Measurements from ENCODE around the gene ARHGAP22.
"Not testable (repeated sequence)": the region's sequence is repeated elsewhere in the genome, so short reads cannot be mapped to it uniquely, and the experiment has no call there.

The ARHGAP22 gene

DNA sequence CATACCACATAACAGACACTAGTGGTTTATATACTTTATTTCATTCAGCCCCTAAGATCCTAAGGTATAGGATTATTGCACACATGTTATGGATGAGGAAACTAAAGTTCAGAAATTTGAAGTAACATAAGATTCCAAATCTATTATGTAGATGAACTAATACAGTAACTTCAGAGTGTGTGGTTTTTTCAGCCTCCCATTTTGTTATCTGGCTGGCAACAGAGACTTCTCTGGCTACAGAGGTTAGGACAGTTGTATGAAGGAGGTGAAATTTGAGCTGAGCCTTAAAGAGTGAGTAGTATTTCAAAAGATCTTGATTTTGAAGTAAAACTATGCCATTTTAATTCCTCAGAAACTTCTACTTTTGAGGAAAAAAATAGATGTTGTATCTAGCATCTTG lies 173.0 kb downstream of the ARHGAP22 start:
- Mint-ChIP-seq H3K9me3 (no peaks in the 10 kb centered on the region), H3K27me3 (ENCODE audit: low read depth, poor library complexity) (no peaks in the 10 kb centered on the region), H3K27ac (no peak overlapping the region), H3K4me3 (no peak overlapping the region), H3K36me3 (ENCODE audit: low read depth) (peaks cover 49% of the 10 kb centered on the region), H3K4me1 (peaks cover 6% of the 10 kb centered on the region)
- TF ChIP-seq, protein P1, sequence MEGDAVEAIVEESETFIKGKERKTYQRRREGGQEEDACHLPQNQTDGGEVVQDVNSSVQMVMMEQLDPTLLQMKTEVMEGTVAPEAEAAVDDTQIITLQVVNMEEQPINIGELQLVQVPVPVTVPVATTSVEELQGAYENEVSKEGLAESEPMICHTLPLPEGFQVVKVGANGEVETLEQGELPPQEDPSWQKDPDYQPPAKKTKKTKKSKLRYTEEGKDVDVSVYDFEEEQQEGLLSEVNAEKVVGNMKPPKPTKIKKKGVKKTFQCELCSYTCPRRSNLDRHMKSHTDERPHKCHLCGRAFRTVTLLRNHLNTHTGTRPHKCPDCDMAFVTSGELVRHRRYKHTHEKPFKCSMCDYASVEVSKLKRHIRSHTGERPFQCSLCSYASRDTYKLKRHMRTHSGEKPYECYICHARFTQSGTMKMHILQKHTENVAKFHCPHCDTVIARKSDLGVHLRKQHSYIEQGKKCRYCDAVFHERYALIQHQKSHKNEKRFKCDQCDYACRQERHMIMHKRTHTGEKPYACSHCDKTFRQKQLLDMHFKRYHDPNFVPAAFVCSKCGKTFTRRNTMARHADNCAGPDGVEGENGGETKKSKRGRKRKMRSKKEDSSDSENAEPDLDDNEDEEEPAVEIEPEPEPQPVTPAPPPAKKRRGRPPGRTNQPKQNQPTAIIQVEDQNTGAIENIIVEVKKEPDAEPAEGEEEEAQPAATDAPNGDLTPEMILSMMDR (IDR thresholded peaks at IDR 0.05), result no peak
- DNase-seq, result no peak

DNA sequence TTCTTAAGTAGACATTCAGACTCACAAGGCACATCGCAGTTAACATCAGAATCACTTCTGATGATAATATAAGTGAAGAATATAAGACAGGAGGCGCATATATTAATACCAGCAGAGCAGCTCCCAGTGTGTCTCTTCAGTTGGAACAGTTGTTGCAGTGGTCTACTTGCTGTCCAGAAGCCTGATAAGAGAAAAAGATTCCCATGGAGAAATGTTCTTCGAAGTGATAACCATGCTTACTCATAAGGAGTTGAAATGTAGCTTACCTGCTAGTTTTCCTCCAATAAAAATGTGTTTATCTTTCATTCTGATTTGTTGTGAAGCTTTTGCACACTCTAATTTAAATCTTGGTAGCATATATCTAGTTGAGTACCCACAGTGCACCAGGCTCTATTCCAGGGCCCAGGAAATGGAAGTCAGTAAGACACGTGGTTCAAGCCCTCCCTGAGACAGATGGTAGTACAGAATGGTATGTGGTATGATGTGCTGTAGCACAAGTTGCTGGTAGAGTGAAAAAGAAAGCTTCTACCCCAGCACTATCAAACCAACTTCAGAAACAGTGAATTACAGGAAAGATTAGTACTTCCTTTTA lies 174.4 kb downstream of the ARHGAP22 start:
- TF ChIP-seq, protein P1 (IDR thresholded peaks at IDR 0.05), result no peak
- peaks cover 55% of the 10 kb centered on the region for H3K36me3 Mint-ChIP-seq (ENCODE audit: low read depth)
- no peak for DNase-seq
- H3K4me1 Mint-ChIP-seq, result peaks cover 6% of the 10 kb centered on the region
- no peaks in the 10 kb centered on the region for H3K9me3 Mint-ChIP-seq
- H3K4me3 Mint-ChIP-seq, result no peak overlapping the region
- no peak overlapping the region for H3K27ac Mint-ChIP-seq
- no peaks in the 10 kb centered on the region for H3K27me3 Mint-ChIP-seq (ENCODE audit: low read depth, poor library complexity)

DNA sequence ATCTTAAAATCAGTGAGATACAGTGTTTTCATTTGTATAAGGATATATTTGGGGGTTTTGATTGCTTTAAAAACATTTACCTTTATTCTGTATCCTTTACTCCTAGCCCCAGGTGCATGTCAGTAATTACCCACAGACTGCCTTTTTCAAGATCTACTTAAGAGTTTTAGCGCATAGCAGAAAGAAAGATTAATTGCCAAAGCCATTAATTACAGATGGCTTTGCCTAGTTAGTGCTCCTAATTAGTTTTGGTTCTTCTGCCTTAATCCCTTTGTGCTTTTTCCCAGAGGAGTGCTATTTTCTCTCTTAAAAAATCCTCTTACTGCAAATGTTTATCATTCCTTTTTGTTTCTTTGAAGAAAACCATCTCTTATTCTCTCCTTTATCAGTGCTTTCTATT lies 175.6 kb downstream of the ARHGAP22 start:
- H3K9me3 Mint-ChIP-seq, result no peaks in the 10 kb centered on the region
- H3K27ac Mint-ChIP-seq, result no peak overlapping the region
- peaks cover 55% of the 10 kb centered on the region for H3K36me3 Mint-ChIP-seq (ENCODE audit: low read depth)
- H3K27me3 Mint-ChIP-seq (ENCODE audit: low read depth, poor library complexity), result no peaks in the 10 kb centered on the region
- TF ChIP-seq, protein P1 (IDR thresholded peaks at IDR 0.05), result no peak
- DNase-seq, result no peak
- H3K4me3 Mint-ChIP-seq, result no peak overlapping the region
- H3K4me1 Mint-ChIP-seq, result peaks cover 6% of the 10 kb centered on the region

DNA sequence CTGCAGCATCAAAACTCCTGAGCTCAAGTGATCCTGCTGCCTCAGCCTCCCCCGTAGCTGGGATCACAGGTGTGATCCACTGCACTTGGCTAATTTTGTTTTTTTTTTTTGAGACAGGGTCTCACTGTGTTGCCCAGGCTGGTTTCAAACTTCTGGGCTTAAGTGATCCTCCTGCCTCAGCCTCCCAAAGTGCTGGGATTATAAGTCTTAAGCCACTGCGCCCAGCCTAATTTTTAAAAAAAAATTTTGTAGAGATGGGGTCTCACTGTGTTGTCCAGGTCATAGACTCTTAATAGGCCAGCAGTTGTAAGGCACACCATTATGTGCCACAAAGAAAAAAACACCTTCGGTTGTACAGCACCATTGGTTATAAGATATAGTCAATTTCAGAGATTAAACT lies 176.0 kb downstream of the ARHGAP22 start:
- no peak for DNase-seq
- TF ChIP-seq, protein P1 (IDR thresholded peaks at IDR 0.05), result no peak
- no peaks in the 10 kb centered on the region for H3K27me3 Mint-ChIP-seq (ENCODE audit: low read depth, poor library complexity)
- H3K4me1 Mint-ChIP-seq, result peaks cover 6% of the 10 kb centered on the region
- no peaks in the 10 kb centered on the region for H3K9me3 Mint-ChIP-seq
- no peak overlapping the region for H3K27ac Mint-ChIP-seq
- H3K4me3 Mint-ChIP-seq, result no peak overlapping the region
- H3K36me3 Mint-ChIP-seq (ENCODE audit: low read depth), result peaks cover 55% of the 10 kb centered on the region

DNA sequence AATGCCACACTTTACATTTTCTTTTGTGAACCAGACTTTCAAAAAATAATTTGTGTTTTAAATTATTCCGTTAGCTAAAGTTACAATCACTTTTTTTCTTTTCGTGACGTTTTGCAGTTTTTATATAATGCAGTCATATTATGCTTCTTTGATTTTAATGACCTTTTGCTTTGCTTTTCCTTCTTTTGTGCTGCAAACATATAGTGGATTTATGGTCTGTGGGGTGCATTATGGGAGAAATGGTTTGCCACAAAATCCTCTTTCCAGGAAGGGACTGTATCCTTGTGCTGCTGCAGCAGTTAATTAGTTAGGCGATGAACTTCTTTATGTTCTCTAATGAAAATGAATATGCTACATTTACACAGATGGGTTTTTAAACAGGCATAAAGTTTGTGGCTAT lies 181.0 kb downstream of the ARHGAP22 start:
- Mint-ChIP-seq H3K4me1 (no peaks in the 10 kb centered on the region), H3K36me3 (ENCODE audit: low read depth) (peaks cover 39% of the 10 kb centered on the region), H3K27me3 (ENCODE audit: low read depth, poor library complexity) (no peaks in the 10 kb centered on the region)

DNA sequence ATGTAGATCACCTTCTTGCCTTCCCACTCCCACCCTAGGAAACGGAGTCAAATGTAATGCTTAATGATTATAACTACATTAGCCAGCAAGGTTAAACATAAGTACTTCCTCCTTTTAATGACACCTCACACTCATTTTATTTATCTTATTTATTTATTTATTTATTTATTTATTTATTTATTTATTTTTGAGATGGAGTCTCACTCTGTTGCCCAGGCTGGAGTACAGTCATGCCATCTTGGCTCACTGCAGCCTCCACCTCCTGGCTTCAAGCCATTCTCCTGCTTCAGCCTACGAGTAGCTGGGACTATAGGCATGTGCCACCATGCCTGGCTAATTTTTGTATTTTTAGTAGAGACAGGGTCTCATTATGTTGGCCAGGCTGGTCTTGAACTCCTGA lies 183.0 kb downstream of the ARHGAP22 start:
- H3K27me3 Mint-ChIP-seq (ENCODE audit: low read depth, poor library complexity); DNase-seq; H3K4me1 Mint-ChIP-seq; H3K27ac Mint-ChIP-seq; H3K9me3 Mint-ChIP-seq; H3K4me3 Mint-ChIP-seq: not testable (repeated sequence)
- H3K36me3 Mint-ChIP-seq (ENCODE audit: low read depth), result peaks cover 22% of the 10 kb centered on the region

More for the DNA sequence above, 181.0 kb downstream of the ARHGAP22 start:
- Mint-ChIP-seq H3K4me3 (no peak overlapping the region), H3K9me3 (no peaks in the 10 kb centered on the region), H3K27ac (peak overlapping the region; percentile 20)
- no peak for DNase-seq
- TF ChIP-seq, protein P1 (IDR thresholded peaks at IDR 0.05), result no peak
